Measurements from ENCODE around the gene TMOD2. TPM values are rescaled to one million over a fixed set of nuclear protein-coding genes. Genes with fewer than 3 reads are reported as not detected.

The TMOD2 gene
- total and polyA plus RNA-seq, 2 donors (not counting 1 experiment from before 2014, with no cell fraction given), result 7.0 to 11.2 TPM

DNA sequence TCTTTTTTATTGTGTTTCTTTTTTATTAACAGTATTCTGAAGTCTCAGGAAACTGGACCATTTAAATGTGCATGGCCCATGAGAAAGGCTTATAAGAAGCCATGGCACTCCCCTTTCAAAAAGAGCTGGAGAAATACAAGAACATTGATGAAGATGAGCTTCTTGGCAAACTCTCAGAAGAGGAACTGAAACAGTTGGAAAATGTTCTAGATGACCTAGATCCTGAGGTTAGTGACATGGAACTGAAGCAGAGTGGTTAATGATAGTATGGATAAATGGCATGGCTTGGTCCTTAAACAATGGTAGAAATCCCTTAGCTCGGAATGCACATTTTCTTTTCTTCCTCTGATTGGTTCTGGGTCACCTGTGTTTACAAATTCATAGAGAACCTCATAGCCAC lies 14.9 kb downstream of the TMOD2 start:
- no peak overlapping the region for H3K4me3 ChIP-seq (replicated peaks in 1 of 4; ENCODE audit: control extremely low read depth in 1 of 4, insufficient read depth in 1 of 4, low read depth in 3 of 4, low read length in 4 of 4)
- H3K4me1 ChIP-seq (ENCODE audit: control insufficient read depth, extremely low read depth, insufficient read depth, low read length), result no peaks in the 10 kb centered on the region
- no peaks in the 10 kb centered on the region for H3K36me3 ChIP-seq (ENCODE audit: control insufficient read depth, insufficient read depth, low read length)
- H3K4me2 ChIP-seq (ENCODE audit: extremely low read depth, insufficient read depth, low read length), result no peak overlapping the region
- TF ChIP-seq EZH2 (IDR thresholded peaks at IDR 0.05; ENCODE audit: low read length, missing control alignments), result no peak
- TF ChIP-seq, protein P1, sequence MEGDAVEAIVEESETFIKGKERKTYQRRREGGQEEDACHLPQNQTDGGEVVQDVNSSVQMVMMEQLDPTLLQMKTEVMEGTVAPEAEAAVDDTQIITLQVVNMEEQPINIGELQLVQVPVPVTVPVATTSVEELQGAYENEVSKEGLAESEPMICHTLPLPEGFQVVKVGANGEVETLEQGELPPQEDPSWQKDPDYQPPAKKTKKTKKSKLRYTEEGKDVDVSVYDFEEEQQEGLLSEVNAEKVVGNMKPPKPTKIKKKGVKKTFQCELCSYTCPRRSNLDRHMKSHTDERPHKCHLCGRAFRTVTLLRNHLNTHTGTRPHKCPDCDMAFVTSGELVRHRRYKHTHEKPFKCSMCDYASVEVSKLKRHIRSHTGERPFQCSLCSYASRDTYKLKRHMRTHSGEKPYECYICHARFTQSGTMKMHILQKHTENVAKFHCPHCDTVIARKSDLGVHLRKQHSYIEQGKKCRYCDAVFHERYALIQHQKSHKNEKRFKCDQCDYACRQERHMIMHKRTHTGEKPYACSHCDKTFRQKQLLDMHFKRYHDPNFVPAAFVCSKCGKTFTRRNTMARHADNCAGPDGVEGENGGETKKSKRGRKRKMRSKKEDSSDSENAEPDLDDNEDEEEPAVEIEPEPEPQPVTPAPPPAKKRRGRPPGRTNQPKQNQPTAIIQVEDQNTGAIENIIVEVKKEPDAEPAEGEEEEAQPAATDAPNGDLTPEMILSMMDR (conservative IDR thresholded peaks at IDR 0.05 in 1 of 2, IDR thresholded peaks at IDR 0.05 in 1 of 2; ENCODE audit: low read depth in 1 of 2, low read length in 2 of 2), result no peak
- no peaks in the 10 kb centered on the region for H3K79me2 ChIP-seq (ENCODE audit: control insufficient read depth, insufficient read depth, low read length)
- DNase-seq (ENCODE audit: low read depth in 2 of 2), result no peak
- H3K9me3 ChIP-seq (ENCODE audit: control insufficient read depth, insufficient read depth, low read depth, low read length), result no peaks in the 10 kb centered on the region
- H3K27ac ChIP-seq (ENCODE audit: insufficient read depth, low read length), result no peak overlapping the region
- no peaks in the 10 kb centered on the region for H3K27me3 ChIP-seq (ENCODE audit: control insufficient read depth, insufficient read depth, low read length)
- no peak overlapping the region for H3K9ac ChIP-seq (ENCODE audit: insufficient read depth, low read length)
- no peak overlapping the region for H2AFZ ChIP-seq (ENCODE audit: low read length)
- H4K20me1 ChIP-seq (ENCODE audit: control insufficient read depth, extremely low read depth, insufficient read depth, low read length), result no peaks in the 10 kb centered on the region

DNA sequence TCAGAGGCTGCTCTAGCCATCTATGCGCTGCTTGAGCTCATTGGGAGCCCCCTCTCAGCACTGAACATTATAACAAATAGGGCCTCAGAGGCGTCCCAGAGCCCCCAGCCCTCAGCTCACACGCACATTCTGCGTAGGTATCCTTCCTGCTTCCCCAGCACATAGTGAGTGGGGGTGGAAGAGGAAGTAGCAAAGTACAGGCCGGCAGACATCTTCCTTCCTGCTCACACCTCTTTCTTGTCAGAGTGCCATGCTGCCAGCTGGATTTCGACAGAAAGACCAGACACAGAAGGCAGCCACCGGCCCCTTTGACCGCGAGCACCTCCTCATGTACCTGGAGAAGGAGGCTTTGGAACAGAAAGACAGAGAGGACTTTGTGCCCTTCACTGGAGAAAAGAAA lies 16.6 kb downstream of the TMOD2 start:
- DNase-seq (ENCODE audit: low read depth in 2 of 2), result no peak
- no peak overlapping the region for H3K4me2 ChIP-seq (ENCODE audit: extremely low read depth, insufficient read depth, low read length)
- TF ChIP-seq EZH2 (IDR thresholded peaks at IDR 0.05; ENCODE audit: low read length, missing control alignments), result no peak
- TF ChIP-seq, protein P1 (conservative IDR thresholded peaks at IDR 0.05 in 1 of 2, IDR thresholded peaks at IDR 0.05 in 1 of 2; ENCODE audit: low read depth in 1 of 2, low read length in 2 of 2), result no peak
- no peaks in the 10 kb centered on the region for H3K79me2 ChIP-seq (ENCODE audit: control insufficient read depth, insufficient read depth, low read length)
- H3K9me3 ChIP-seq (ENCODE audit: control insufficient read depth, insufficient read depth, low read depth, low read length), result no peaks in the 10 kb centered on the region
- H3K9ac ChIP-seq (ENCODE audit: insufficient read depth, low read length), result no peak overlapping the region
- no peak overlapping the region for H3K4me3 ChIP-seq (replicated peaks in 1 of 4; ENCODE audit: control extremely low read depth in 1 of 4, insufficient read depth in 1 of 4, low read depth in 3 of 4, low read length in 4 of 4)
- no peaks in the 10 kb centered on the region for H4K20me1 ChIP-seq (ENCODE audit: control insufficient read depth, extremely low read depth, insufficient read depth, low read length)
- H3K4me1 ChIP-seq (ENCODE audit: control insufficient read depth, extremely low read depth, insufficient read depth, low read length), result no peaks in the 10 kb centered on the region
- no peak overlapping the region for H2AFZ ChIP-seq (ENCODE audit: low read length)
- H3K27ac ChIP-seq (ENCODE audit: insufficient read depth, low read length), result no peak overlapping the region
- H3K36me3 ChIP-seq (ENCODE audit: control insufficient read depth, insufficient read depth, low read length), result no peaks in the 10 kb centered on the region
- no peaks in the 10 kb centered on the region for H3K27me3 ChIP-seq (ENCODE audit: control insufficient read depth, insufficient read depth, low read length)

DNA sequence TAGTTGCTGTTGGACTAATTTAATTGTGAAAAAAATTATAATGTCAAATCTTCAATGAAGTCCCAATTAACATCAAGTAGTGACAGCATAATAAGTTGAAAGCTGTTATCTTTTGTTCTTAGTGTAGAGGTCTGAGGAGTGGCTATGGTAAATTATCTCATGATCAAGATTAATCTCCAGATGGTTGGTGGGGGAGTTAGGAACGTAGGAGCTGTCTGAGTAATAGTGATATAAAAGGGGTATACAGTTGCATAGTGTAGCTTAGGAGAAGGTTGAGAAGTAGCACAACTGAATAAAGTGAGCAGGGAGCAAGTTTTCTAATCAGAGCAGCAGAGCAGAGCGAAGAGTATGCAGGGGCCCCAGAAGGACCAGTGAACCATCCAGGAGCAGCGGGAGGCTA lies 19.5 kb downstream of the TMOD2 start:
- Histone ChIP-seq H3K9me3 (ENCODE audit: control insufficient read depth, insufficient read depth, low read depth, low read length) (no peaks in the 10 kb centered on the region), H3K4me1 (ENCODE audit: control insufficient read depth, extremely low read depth, insufficient read depth, low read length) (no peaks in the 10 kb centered on the region), H3K4me3 (replicated peaks in 1 of 4; ENCODE audit: control extremely low read depth in 1 of 4, insufficient read depth in 1 of 4, low read depth in 3 of 4, low read length in 4 of 4) (no peak overlapping the region), H3K4me2 (ENCODE audit: extremely low read depth, insufficient read depth, low read length) (no peak overlapping the region), H3K9ac (ENCODE audit: insufficient read depth, low read length) (no peak overlapping the region), H3K27ac (ENCODE audit: insufficient read depth, low read length) (no peak overlapping the region), H3K27me3 (ENCODE audit: control insufficient read depth, insufficient read depth, low read length) (no peaks in the 10 kb centered on the region), H2AFZ (ENCODE audit: low read length) (no peak overlapping the region), H4K20me1 (ENCODE audit: control insufficient read depth, extremely low read depth, insufficient read depth, low read length) (no peaks in the 10 kb centered on the region), H3K79me2 (ENCODE audit: control insufficient read depth, insufficient read depth, low read length) (no peaks in the 10 kb centered on the region), H3K36me3 (ENCODE audit: control insufficient read depth, insufficient read depth, low read length) (no peaks in the 10 kb centered on the region)
- no peak for DNase-seq (ENCODE audit: low read depth in 2 of 2)
- no peak for TF ChIP-seq EZH2 (IDR thresholded peaks at IDR 0.05; ENCODE audit: low read length, missing control alignments)
- TF ChIP-seq, protein P1 (conservative IDR thresholded peaks at IDR 0.05 in 1 of 2, IDR thresholded peaks at IDR 0.05 in 1 of 2; ENCODE audit: low read depth in 1 of 2, low read length in 2 of 2), result no peak

Measured in fibroblast of lung (primary cell).